ENCODE results near the gene TEX29. TPM values are rescaled to one million over a fixed set of nuclear protein-coding genes. Genes with fewer than 3 reads are reported as not detected.

The TEX29 gene
- total RNA-seq, 4 donors from 2014 or later, result 2.4 TPM; not detected in 3

DNA sequence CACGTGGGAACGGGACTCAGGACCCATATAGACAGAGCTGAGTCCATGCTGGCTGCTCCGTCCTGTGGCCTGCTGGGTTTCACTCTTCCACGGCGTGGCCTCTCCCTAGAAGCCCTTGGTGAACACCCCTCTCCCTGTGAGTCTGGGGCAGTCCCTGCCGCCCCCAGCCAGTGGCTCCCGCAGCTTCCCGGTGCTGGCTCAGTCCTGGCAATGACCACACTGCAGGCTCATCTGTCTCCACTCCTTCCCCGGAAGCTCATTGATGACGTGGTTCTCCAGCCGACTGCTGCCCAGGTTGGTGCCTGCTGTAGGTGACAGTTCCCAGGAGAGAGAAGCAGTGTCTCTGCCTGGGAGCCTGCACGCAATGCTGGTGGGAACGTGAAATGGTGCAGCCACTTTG is 2.1 kb upstream of the TEX29 start:
- no peak for DNase-seq (ENCODE audit: low spot score in 2 of 2)
- Histone ChIP-seq H3K27me3 (no peaks in the 10 kb centered on the region), H3K4me1 (peaks cover 0 to 17% (median 0%) of the 10 kb centered on the region in 4 donors), H3K27ac (no peak overlapping the region), H3K36me3 (peaks cover 0 to 23% (median 0%) of the 10 kb centered on the region in 3 donors), H3K4me3 (no peak overlapping the region), H3K9me3 (peaks cover 0 to 1% (median 0%) of the 10 kb centered on the region in 4 donors)
- TF ChIP-seq POLR2A (IDR thresholded peaks at IDR 0.05), result no peak
- TF ChIP-seq, protein P1, sequence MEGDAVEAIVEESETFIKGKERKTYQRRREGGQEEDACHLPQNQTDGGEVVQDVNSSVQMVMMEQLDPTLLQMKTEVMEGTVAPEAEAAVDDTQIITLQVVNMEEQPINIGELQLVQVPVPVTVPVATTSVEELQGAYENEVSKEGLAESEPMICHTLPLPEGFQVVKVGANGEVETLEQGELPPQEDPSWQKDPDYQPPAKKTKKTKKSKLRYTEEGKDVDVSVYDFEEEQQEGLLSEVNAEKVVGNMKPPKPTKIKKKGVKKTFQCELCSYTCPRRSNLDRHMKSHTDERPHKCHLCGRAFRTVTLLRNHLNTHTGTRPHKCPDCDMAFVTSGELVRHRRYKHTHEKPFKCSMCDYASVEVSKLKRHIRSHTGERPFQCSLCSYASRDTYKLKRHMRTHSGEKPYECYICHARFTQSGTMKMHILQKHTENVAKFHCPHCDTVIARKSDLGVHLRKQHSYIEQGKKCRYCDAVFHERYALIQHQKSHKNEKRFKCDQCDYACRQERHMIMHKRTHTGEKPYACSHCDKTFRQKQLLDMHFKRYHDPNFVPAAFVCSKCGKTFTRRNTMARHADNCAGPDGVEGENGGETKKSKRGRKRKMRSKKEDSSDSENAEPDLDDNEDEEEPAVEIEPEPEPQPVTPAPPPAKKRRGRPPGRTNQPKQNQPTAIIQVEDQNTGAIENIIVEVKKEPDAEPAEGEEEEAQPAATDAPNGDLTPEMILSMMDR (IDR thresholded peaks at IDR 0.05), result no peak
- TF ChIP-seq EP300 (IDR thresholded peaks at IDR 0.05), result no peak
- 76 to 89% methylated on average over 13 of the region's 13 CpGs for WGBS, 2 donors

DNA sequence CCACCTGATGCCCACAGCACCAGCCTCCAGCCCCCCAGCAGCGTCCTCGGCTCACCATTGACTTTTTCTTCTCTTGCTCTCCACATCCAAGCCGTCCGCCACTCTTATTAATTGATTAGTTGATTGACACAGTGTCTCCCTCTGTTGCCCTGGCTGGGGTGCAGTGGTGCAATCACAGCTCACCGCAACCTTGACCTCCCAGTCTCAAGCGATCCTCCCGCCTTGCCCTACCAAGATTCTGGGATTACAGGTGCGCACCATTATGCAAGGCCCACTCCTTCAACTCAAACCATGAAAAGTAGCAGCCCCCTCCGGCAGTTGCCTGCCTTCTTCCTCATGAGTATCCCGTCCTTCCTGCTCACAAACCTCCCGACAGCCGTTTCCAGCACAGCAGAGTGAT is 921 bp upstream of the TEX29 start:
- peaks cover 0 to 17% (median 0%) of the 10 kb centered on the region in 4 donors for H3K4me1 ChIP-seq
- H3K27me3 ChIP-seq, result no peaks in the 10 kb centered on the region
- H3K4me3 ChIP-seq, result no peak overlapping the region
- H3K9me3 ChIP-seq, result no peaks in the 10 kb centered on the region
- DNase-seq (ENCODE audit: low spot score in 2 of 2), result no peak
- peaks cover 0 to 23% (median 0%) of the 10 kb centered on the region in 3 donors for H3K36me3 ChIP-seq
- WGBS, 2 donors, result 93 to 94% methylated on average over 12 of the region's 12 CpGs
- H3K27ac ChIP-seq, result no peak overlapping the region
- no peak for TF ChIP-seq POLR2A (IDR thresholded peaks at IDR 0.05)
- TF ChIP-seq, protein P1 (IDR thresholded peaks at IDR 0.05), result no peak

DNA sequence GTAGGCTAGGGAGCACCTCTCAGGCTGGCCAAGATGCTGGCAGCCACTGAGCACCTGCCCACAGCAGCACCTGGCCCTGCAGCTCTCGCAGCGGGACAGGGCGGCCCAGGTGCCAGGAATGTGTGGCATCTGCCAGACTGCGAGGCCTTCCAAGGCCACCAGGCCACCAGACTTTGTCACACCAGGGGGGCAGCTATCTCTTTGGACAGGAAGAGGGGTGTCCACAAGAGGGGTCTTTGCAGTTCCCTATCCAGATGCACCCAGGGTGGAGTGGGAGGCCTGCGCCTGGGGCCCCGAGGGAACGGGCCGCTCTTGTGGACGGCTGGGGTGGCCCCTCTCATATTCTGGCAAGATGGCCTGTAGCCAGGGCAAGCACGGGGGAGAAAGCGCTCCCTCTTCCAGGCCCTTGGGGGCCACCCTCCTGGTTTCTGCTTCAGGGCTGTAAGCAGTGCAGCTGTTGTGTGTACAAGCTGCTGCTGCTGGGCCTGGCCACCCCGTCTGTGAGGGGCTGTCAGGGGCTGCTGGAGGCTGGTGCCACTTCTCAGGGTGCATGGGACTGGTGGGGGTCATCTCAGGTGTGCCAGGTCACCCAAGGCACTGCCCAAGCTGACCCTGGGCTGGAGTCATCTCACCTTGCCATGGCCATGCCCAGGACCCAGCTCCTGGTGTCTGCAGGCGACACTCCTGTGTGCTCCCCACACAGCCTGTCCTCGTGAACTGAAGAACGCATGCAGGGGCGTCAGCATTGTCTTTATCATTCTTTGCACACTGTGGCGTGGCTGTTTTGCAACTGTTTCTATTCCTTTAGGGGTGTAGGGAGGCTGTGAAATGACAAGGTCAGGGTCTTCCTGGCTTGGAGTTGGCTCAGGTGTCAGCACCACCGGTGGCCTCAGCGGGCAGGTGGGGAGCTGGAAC is 1.8 kb downstream of the TEX29 start:
- no peak overlapping the region for H3K4me3 ChIP-seq
- no peaks in the 10 kb centered on the region for H3K27me3 ChIP-seq
- no peak overlapping the region for H3K27ac ChIP-seq
- peaks cover 0 to 13% (median 0%) of the 10 kb centered on the region in 3 donors for H3K36me3 ChIP-seq
- 82 to 87% methylated on average over 10 to 14 of the region's 19 CpGs for WGBS, 2 donors
- no peak for DNase-seq (ENCODE audit: low spot score in 2 of 2)
- no peaks in the 10 kb centered on the region for H3K4me1 ChIP-seq
- H3K9me3 ChIP-seq, result no peaks in the 10 kb centered on the region
- no peak for TF ChIP-seq EP300 (IDR thresholded peaks at IDR 0.05)
- TF ChIP-seq, protein P1 (IDR thresholded peaks at IDR 0.05), result no peak
- TF ChIP-seq POLR2A (IDR thresholded peaks at IDR 0.05), result no peak

DNA sequence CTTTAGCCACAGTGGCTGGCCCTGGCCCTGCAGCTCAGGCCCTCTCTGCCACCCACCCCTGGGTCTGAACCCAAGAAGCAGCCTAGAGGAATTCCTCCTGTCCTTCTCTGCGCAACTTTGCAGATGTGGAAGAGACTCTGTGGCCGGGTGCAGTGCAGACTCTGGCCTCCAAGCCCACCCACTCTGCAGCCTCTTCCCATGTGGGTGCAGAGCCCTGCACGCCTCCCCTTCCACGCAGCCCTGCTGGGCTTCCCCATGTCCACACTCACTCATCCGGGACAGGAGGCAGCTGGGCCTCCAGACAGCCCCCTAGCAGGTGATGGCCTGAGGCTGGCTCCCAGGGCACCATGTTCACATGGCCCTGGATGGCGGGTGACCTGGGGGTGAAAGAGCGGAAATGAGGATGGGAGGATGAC is 2.5 kb downstream of the TEX29 start:
- 85 to 92% methylated on average over 3 to 7 of the region's 7 CpGs for WGBS, 2 donors
- H3K4me3 ChIP-seq, result no peak overlapping the region
- H3K9me3 ChIP-seq, result no peaks in the 10 kb centered on the region
- H3K27ac ChIP-seq, result no peak overlapping the region
- H3K27me3 ChIP-seq, result no peaks in the 10 kb centered on the region
- H3K4me1 ChIP-seq, result no peaks in the 10 kb centered on the region
- TF ChIP-seq EP300 (IDR thresholded peaks at IDR 0.05), result no peak
- TF ChIP-seq POLR2A (IDR thresholded peaks at IDR 0.05), result no peak
- TF ChIP-seq, protein P1 (IDR thresholded peaks at IDR 0.05), result no peak
- DNase-seq (ENCODE audit: low spot score in 2 of 2), result no peak
- H3K36me3 ChIP-seq, result peaks cover 0 to 10% (median 0%) of the 10 kb centered on the region in 3 donors

DNA sequence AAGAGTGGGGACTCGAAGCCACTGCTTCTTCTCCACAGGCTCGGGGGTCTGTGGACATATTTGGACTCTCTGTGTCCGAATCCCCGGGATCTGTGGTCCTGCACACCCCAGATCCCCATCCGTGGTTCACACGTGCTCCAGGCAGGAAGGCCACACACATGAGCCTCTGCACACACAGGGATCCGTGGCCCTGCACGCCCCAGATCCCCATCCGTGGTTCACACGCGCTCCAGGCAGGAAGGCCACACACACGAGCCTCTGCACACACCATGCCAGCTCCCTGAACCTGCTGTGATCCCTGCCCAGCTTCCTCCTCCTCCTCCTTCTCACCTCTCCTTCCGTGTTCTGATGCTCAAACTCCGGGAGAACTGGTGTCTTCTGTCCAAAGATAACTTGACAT is 3.1 kb downstream of the TEX29 start:
- Histone ChIP-seq H3K9me3 (no peaks in the 10 kb centered on the region), H3K27me3 (no peaks in the 10 kb centered on the region), H3K27ac (no peak overlapping the region), H3K4me1 (no peaks in the 10 kb centered on the region), H3K4me3 (no peak overlapping the region), H3K36me3 (peaks cover 0 to 11% (median 0%) of the 10 kb centered on the region in 3 donors)
- TF ChIP-seq EP300 (IDR thresholded peaks at IDR 0.05), result no peak
- TF ChIP-seq, protein P1 (IDR thresholded peaks at IDR 0.05), result no peak
- no peak for TF ChIP-seq POLR2A (IDR thresholded peaks at IDR 0.05)
- DNase-seq (ENCODE audit: low spot score in 2 of 2), result no peak
- WGBS, 2 donors, result 72 to 84% methylated on average over 14 of the region's 14 CpGs
